HG03280 (cell line): ENCODE data around the gene ABCB8.
A peak's percentile ranks its signal among the peaks of the same experiment; 100 is the strongest.
"Not testable (repeated sequence)": the region's sequence is repeated elsewhere in the genome, so short reads cannot be mapped to it uniquely, and the experiment has no call there.

Experiments used
- ATAC-seq: cut with Tn5 transposase; IDR thresholded peaks from one replicate; pipeline ENCODE4 v1.9.1; 2021; ENCODE audit warnings: mild to moderate bottlenecking, moderate library complexity; ENCODE audit not compliant: unreplicated experiment

Gene ABCB8

DNA sequence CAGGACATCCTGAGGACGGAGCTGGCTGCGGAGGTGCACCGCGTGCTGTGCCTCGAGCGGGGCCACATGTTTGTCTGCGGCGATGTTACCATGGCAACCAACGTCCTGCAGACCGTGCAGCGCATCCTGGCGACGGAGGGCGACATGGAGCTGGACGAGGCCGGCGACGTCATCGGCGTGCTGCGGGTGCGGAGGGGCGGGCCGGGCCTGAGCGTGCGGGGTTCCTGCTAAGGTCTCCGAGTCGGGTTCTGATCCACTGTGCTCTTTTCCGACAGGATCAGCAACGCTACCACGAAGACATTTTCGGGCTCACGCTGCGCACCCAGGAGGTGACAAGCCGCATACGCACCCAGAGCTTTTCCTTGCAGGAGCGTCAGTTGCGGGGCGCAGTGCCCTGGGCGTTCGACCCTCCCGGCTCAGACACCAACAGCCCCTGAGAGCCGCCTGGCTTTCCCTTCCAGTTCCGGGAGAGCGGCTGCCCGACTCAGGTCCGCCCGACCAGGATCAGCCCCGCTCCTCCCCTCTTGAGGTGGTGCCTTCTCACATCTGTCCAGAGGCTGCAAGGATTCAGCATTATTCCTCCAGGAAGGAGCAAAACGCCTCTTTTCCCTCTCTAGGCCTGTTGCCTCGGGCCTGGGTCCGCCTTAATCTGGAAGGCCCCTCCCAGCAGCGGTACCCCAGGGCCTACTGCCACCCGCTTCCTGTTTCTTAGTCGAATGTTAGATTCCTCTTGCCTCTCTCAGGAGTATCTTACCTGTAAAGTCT lies 14.3 kb upstream of the ABCB8 start:
- ATAC-seq: peak; percentile 43

DNA sequence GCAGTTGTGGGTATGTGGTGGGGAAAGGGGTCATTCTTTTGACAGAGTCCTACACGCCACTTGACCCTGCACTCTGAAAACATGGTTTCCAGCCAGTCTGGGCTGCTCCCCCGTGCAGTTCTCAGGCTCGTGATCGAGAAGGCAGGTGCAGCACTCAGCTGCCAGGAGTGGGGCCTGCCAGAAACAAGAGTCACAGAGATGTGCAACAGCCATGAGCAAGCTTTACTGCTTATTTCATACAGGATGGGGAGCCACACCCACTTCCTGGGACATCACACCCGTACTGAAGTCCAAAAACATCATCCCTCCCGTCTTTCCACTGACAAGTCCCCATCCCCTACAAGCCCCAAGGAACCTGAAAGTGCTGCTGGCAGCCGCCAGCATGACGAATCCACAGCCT lies 13.3 kb upstream of the ABCB8 start:
- ATAC-seq: no peak

DNA sequence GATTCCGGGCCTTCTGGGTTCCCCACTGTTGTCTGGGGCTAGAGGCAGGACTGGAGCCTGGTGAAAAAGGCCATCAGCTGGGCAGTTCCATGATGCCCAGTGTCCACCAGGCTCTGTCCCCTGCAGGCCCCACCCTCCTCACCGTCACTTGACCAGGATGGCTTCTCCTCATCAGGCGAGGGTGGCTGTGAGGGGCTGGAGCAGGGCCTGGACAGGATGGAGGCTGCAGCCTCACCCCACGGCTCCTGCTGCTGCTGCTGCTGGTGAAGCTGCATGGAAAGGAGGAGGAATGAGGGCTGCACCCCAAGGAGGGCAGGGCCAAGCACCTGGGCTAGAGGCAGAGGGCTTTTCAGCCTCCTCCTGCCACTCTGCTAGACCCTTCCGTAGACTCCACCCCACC lies 12.3 kb upstream of the ABCB8 start:
- no peak for ATAC-seq

DNA sequence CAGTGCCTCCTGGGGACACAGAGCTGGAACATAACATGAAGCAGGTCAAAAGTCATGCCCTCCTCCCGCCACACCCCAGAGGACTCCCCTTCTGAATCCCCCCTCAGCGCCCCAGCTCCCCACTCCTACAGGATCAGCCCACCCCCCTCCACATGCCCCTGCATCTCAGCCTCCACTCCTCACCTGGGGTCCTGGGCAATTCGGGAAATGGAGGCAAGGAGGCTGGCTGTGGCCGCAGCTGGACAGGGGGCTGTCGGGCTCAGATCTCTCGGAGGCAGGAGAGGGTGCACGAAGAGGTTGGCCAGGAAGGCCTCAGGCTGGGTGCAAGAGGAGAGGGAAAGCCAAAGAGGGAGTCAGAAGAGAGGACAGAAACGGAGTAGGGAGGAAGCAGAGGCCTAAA lies 11.7 kb upstream of the ABCB8 start:
- no peak for ATAC-seq

DNA sequence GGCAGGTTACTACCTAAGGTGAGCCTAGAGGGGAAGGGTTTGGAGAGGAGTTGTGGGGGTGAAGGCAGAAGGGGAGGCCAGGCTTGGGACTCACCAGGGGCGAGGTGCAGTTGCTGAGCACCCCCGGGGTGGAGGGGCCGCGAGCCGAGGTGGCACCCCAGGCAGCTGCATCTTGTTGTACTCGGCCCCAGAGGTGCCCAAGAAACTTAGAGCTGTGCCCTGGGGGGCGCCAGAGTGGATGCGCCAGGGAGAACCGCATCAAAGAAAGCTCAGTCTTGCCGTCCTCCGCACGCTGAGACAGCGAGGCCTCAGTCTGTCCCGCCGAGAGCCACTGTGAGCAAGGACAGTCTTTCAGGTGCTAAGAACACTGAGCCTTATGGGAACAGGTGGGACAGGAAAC lies 11.3 kb upstream of the ABCB8 start:
- no peak for ATAC-seq

DNA sequence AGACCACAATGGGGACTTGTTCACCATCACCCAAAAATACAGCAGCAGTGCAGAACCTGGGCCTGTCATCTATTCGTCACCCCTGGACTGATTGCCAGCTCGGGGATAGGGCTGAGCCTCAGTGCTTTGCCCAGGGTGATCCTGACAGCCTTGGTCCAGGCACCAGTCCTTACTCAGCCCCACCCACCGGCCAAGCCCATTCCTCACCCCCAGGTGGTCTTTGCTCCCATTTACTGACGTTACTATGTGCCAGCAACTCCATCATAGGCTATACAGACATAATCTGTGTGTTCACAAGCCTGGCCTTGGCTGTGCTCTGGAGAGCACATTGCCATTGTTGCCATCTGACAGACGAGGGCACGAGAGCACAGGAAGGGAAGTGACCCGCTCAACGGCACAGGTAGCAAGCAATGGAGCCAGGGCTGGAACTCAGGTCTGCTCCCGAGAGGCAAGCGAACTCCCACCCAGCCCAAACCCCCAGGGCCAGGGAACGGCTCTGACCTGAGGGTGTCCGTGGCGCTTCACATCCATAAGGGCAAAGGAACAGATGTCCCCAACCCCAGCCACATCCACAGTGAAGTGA lies 10.8 kb upstream of the ABCB8 start:
- no peak for ATAC-seq

DNA sequence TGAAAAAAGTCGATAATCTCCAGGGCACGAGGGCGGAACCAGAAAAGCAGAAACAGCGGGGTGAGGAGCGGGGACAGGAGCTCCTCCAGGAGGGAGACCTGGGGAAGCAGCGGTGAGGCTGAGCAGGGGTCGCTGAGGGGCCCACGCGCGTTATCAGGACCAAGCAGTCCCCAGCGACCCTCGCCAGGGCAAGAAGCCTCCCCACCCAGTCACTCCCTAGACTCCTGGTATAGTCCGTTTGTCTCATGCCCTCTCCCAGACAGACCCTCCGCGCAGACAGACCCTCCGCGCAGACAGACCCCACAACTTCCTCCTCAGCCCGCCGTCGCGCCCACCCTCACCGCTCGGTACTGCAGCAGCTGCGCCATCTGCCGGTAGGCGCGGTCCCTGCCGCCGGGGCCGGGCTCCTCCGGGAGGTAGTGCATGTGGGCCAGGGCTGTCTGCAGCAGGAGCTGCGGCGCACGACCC lies 10.3 kb upstream of the ABCB8 start:
- peak; percentile 47 for ATAC-seq

DNA sequence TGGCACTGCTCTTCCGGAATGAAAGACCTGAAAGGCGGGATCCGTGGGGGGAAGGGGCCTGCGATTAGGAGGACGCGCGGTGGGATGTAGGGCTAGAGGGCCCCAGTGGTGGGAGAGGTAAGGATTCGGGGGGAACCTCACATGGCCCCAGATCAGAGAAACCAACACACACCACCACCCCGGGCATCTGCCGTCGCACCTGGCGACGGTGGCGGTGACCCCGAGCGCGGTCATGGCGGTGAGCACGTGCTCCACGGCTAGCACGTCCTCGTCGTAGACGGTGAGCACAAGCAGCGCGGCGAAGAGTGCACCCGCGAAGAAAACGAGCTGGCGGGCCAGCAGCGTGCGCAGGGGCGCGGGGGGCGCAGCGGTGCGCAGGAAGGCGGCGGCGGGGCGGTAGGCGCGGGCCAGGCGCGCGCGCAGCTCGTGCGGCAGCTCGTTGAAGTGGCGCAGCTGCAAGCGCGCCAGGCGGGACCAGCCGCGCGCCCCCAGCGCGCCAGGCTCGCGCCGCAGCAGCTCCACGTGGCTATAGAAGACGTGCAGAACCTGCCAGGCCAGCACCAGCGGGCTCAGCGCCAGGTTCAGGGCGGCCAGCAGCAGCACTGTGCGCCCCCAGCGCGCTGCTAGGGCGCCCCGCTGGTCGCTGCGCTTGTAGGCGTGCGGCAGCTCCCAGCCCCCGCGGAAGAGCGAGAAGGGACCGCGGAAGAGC lies 9.7 kb upstream of the ABCB8 start:
- no peak for ATAC-seq

DNA sequence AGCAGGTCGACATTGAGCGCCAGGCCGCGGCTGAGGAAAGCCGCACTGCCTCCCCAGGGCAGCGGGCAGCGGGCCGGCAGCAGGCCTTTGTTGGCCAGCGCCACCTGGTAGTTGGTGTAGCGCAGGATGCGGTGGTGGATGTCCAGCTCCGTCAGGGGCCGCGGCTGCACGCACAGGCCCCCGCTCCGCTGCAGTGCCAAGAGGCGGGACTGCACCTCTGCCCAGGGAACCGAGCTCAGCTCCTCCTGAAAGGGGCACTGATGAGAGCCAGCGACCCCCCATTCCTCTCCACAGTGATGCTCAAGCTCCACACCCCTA lies 9.2 kb upstream of the ABCB8 start:
- no peak for ATAC-seq

DNA sequence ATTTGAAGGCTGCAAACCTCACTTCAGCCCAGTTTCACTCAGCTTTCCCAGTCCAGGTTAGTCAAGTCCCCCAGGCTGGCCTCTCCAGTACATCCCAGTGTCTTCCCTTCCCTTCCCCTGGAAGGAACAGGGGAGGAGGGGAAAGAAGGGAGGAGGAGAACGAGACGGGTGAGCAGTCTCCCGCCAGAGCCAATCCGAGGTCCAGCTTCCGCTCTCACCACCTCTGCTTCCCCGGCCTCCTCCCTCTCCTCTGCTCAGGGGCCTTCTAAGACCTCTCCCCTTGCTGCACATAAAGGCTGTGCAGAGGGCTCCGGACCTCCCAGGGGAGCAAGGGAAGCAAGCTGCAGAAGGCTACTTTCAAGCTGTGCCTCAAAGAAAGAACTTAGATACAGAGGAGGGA lies 8.0 kb upstream of the ABCB8 start:
- no peak for ATAC-seq

DNA sequence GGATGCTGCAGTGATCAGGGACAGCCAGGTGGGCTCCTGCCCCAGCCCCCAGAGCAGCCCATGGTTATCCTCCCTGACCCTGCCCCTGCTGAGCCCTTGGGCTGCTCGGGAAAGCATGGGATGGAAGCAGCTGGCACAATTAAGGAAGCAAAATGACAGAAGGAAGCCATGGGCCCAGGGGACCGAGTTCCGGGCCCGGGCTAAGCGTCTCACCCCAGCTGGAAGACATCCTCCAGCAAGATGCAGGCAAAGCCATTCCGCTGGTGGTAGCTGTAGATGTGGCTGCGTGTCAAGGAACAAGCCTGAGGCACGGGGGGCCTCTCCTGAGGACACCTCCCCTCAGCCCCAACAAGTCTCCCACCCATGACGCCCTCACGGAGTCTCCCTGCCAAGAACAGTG lies 5.0 kb upstream of the ABCB8 start:
- ATAC-seq: no peak

DNA sequence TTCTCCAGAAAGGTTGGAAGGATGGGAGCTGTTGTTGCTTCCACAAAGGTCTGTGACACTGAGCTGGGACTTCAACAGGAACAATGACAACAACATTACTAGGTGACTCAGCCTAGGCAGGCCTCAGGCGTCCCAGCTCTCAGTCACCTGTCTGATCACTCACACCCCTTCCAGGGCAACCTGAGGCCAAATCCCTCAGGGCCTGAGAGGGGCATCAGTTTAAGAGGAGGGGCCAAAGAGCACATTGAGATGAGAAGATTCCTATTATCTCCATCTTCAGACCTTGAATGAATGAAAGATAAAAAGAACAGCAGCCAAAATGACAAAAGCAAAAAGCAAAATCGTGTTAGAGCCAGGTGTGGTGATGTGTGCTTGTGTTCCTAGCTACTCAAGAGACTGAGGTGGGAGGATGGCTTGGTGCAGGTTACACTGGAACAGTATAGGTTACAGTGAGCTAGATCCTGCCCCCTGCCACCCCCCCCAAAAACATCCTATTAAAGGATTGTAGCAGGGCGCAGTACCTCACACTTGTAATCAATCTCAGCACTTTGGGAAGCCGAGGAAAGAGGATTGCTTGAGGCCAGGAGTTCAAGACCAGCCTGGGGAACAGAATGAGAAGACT lies 3.7 kb upstream of the ABCB8 start, which contains the start of gene ATG9B:
Gene ATG9B, minus strand, starts transcription at position 60 of the 622 bp plus-strand sequence. CDS start 71 bp downstream, outside the sequence.
- ATAC-seq: no peak

DNA sequence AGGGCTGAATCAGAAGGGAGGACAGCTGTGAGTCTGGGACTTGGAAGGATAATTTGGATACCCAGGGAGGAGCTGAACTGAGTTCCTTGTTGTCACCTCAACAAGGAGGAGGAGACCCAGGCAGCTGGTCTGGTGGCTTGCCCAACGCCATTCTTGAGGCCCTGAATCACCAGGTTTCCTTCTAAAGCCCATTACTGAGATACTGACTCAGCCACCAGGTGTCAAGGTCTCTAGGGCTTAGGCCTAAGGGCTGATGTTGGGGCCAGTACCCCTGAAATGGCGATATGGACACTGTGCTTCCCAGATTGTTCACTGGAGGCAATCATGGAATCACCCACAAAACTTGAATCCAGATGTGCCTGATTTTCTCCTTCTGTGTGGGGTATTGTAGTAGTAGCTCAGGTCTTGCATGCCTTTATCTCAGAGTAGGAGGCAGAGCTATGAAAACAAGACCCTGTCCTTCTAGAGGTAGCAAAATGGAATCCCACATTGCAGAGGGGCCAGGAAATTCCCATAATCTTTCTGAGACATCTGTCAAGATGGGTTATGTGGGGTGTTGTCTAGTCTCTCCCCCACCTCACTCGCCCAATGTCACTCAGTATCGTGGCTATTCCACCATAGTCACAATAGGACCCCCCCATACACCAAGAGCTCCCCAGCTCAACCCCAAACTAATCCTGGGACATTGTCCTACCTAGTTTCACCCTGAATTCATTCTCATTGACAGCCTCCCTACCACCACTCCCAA lies 2.2 kb upstream of the ABCB8 start:
- no peak for ATAC-seq

DNA sequence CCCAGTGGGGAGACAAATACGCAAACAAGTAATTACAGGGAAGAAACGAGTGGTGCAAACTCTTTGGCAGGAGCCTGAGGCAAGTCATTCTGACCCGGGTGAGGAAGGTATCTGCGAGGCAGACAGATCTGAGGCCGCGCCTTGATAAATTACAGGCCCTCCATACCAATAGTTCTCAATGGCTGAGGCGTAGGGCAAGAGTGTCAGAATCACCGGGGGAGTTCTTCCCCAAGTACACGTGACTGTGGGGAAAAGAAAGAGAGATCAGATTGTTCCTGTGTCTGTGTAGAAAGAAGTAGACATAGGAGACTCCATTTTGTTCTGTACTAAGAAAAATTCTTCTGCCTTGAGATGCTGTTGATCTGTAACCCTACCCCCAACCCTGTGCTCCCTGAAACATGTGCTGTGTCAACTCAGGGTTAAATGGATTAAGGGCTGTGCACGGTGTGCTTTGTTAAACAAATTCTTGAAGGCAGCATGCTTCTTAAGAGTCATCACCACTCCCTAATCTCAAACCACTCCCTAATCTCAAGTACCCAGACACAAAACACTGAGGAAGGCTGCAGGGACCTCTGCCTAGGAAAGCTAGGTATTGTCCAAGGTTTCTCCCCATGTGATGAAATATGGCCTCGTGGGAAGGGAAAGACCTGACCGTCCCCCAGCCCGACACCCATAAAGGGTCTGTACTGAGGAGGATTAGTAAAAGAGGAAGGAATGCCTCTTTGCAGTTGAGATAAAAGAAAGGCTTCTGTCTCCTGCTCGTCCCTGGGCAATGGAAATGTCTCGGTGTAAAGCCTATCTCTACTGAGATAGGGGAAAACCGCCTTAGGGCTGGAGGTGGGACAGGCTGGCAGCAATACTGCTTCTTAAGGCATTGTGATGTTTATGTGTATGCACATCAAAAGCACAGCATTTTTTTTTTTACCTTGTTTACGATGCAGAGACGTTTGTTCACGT lies 1.2 kb upstream of the ABCB8 start:
- not testable (repeated sequence) for ATAC-seq

DNA sequence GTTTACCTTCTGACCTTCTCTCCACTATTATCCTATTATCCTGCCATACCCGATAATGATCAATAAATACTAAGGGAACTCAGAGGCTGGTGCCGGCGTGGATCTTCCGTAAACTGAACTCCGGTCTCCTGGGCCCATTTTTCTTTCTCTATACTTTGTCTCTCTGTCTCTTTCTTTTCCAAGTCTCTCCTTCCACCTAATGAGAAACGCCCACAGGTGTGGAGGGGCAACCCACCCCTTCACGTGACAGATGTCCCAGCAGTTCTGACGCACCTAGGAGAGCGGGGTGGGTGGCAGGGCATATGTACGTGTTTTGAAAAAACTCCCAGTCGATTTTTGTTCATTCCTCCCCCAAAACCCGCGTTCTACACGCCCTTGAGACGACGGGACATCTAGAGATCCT lies 521 bp upstream of the ABCB8 start:
- peak; percentile 5 for ATAC-seq

DNA sequence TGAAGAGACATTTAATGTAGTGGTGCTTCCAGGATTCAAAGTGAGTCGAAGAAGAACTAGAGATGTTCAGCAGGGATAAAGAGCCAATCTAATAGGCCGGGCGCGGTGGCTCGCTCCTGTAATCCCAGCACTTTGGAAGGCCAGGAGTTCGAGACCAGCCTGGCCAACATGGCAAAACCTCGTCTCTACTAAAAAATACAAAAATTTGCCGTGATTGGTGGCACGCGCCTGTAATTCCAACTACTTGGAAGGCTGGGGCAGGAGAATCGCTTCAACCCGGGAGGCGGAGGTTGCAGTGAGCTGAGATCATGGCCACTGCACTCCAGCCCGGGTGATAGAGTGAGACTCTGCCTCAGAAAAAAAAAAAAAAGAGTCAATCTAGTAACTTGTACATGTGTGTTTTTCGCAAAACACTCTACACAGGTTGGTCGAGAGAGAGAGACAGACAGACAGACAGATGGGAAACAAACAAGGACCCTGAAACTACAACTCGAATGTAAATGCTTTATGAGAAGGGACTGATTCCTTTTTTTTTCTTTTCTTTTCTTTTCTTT lies 775 bp downstream of the ABCB8 start:
- no peak for ATAC-seq

DNA sequence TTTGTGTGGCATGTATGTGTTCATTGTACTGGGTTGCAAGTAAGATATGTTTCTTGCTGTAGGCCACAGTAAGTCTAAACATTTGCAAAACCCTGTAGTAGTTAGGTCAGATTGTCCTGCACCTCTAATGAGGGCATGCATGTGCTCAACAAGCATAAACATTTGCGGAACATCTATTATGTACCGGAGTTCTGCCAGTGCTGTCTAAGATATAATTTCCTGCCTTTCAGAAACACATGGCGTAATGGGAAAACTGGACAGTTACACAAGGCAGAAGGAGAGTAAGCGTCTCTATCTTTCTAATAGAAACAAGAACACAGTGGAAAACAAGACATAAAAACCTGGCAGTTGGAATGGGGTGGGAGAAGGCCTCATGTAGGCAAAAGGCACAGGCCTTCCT lies 2.8 kb downstream of the ABCB8 start:
- ATAC-seq: no peak

DNA sequence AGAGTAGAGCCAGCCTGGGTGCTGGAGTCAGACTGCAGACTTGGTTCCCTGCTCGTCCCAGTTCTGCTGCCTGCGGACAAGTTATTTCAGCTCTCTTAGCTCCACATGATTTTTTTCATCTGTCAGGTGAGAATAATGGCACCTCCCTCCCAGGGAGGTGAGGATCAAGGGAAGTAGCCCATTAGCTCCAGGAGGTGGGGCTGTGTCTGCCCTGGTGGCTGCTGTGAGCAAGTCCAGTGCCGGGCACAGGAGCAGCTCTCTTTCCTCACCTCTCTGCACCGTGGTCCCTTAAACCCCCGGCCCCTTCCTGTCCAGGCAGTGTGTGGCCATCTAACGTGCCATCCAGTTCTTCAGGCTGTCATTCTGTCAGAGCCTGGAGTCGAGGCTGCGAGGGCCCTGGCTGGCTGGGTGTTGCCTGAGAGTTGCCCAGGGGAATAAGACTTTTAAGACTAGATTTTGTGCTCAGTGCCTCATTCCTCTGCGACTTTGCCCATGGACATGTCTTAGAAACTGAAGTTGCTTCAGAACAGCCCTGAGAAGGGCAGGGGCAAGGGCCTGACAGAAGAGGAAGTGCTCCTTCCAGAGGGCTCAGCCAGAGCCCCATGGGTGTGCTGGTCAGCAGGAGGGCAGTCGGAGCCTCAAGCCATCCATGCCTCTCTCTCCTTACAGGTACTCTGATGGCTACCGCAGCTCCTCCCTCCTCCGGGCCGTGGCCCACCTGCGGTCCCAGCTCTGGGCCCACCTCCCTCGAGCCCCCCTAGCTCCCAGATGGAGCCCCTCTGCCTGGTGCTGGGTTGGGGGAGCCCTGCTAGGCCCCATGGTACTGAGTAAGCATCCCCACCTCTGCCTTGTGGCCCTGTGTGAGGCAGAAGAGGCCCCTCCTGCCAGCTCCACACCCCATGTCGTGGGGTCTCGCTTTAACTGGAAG lies 5.0 kb downstream of the ABCB8 start:
- no peak for ATAC-seq

DNA sequence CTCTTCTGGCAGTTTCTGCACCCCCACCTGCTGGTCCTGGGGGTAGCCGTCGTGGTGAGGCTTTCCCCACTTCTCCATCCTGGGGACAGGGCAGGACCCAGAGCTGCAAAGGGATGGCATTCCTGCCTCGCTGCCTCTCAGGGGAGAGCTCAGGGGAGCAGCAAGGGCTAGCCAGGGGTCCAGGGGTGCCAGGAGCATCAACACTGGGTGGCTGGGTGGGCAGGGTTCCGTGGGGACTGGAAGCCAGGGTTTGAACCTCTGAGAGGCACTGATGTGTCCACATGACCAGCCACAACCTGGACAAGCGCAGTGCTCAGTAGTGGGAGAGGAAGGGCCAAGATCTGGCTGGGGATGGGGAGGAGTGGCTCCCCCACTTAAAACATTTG lies 5.6 kb downstream of the ABCB8 start:
- no peak for ATAC-seq
